HT1080 (cell line): Measurements from ENCODE around the gene TWIST2. TPM values are rescaled to one million over a fixed set of nuclear protein-coding genes. Genes with fewer than 3 reads are reported as not detected.

Experiments
- DNase-seq: peaks from one replicate; pipeline ENCODE4 v3.0.0-alpha.2; 2015; ENCODE audit warnings: low read depth
- total RNA-seq: library from RNA; depleted of rRNA; stranded (reverse); fragments of >200 nt; shearing (Covaris generic); gene quantifications from 2 replicates; pipeline ENCODE4 v1.2.3, GENCODE V29; 2014

Gene TWIST2
- total RNA-seq, 1 experiment from 2014 or later, result 52.1 TPM

DNA sequence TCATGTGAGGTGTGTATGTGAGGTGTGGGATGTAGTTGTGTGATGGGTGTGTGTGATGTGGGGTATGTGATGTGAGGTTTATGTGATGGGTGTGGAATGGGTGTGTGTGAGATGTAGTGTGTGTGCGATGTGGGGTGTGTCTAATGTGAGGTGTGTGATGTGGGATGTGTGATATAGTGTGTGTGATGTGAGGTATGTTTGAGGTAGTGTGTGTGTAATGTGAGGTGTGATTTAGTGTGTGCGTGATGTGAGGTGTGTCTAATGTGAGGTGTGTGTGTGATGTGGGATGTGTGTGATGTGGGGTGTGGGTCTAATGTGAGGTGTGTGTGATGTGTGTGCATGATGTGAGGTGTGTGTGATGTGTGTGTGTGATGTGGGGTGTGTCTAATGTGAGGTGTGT, 55.3 kb downstream of the TWIST2 start:
- no peak for DNase-seq

DNA sequence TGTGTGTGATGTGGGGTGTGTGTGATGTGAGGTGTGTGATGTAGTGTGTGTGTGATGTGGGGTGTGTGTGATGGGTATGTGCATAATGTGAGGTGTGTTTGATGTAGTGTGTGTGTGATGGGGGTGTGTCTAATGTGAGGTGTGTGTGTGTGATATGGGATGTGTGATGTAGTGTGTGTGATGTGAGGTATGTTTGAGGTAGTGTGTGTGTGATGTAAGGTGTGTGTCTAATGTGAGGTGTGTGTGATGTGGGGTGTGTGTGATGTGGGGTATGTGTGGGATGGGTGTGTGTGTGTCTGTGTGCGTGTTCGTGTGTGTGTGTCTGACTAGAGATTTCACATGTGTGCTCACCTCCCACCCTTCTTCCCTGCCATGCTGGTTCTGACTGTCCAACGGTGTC, 56.3 kb downstream of the TWIST2 start:
- DNase-seq, result no peak

DNA sequence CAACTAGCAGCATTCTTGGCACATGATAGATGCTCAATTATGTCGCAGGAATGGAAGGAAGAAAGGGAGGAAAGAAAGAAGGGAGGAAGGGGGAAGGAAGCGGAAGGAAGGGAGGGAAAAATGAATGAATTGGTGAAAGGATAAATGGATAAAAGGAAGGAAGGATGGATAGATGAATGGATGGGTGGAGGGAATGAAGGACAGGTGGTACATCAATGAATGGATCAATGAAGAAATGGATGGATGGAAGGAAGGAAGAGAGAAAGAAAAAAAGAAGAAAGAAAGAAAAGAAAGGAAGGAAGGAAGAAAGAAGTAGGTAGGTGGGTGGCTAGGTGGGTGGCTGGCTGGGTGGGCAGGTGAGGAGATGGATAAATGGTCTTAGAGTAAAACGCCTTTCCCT, 56.8 kb downstream of the TWIST2 start:
- no peak for DNase-seq

DNA sequence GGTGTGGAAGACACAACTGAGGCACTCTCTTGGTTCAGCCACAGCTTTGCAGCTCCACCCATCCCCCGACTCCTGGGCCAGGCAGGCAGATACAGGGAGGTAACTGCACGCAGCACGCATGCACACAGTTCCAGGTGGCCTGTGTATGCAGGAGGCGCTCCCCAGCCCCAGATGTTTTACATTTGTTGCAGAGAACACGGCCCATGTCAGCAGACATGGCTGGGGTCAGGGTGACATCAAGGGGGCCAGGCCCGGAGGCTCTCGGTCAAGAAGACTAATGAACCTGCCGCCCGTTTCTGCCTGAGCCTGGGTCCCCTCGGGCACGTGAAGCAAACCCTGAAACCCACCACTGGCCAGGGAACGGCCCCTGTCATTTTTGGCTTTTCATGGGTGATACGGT, 57.3 kb downstream of the TWIST2 start:
- no peak for DNase-seq

DNA sequence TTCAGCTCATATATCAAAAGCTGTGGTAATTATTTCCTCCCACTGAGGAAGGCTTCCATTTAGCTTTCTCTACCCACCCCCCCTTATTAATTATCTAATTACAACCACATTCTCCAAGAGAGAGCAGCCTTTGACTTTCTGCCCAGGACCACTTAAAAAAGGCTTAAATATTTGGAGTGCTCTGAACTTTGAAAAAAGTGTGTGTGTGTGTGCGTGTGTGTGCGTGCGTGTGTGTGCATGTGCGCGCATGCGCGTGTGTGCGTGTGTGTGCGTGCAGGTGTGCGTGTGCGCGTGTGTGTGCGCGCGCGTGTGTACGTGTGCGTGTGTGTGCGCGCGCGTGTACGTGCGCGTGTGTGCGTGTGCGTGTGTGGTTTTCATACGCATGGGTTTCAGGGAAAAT, 57.8 kb downstream of the TWIST2 start:
- no peak for DNase-seq

DNA sequence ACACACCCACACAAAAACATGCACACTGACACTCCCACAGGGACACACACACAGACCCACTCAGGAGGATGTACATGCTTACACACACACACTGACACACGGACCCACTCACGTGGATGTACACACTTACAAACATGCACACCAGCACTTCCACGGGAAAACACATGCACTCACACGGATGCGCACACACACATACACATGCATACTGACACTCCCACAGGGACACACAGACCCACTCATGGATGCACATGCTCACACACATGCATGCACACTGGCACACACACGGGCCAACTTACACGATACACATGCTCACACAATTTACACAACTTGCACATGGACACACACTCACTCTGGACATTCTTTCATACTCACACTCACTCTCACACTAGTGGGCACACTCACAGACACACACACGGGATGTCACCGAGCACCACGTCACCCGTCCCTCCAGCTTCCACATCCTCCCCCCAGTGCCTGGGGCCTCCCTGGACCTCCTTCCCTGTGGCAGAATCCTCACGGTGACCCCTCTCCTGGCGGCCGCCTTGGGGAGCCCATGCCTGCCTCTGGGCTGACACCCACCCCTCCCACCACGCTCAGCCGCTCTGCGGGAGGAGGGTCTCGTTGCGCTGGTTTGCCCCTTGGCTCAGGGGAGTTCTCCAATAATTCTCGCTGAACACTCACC, 58.5 kb downstream of the TWIST2 start:
- DNase-seq, result no peak

DNA sequence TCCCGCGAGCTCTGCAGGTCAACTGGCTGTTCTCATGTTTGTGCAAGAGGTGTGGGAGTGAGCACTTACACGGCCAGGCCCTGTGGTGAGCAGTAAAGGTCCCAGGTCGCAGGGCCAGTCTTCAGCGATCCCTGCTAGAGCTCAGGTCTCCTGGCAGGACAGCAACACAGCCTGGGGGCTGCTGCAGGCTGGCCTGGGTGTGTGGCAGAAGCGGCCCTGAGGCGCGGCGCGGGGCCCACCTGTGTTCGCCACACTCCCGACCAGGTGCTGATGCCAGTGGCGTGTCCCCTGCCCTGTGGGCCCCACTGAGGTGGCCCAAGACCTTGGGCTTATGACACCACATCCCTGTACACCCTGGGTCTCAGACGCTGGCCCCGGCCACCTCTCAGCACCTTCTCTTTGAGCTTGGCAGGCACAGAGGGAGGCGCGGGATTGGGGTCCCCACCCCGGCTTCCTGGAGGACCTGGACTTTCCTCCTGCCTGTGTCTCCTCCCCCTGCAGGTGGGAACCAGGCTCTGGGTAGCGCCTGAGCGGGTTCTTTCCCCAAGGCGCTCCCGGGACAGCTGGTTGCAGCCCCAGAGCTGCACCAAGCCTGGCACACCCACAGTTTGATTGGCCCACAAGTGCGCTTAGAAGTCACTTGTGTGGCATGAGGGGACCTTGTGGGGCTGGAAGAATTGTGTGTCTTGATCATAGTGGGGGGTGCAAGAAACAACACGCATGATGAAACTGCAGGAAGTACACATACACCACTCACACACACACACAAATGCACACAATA, 59.2 kb downstream of the TWIST2 start:
- DNase-seq, result no peak

DNA sequence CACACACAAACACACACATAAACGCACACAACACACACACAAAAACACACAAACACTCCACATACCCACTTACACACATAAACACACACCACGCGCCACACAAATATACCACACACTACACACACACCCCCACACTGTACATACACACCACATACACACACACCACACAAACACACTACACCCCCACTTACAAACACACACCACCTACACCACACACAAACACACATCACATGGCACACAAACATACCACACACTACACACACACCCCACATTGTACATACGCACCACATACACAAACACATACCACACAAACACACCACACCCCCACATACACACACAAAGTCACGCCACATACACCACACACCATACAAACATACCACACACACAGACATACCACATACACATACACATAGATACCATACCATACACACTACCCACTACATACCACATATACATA, 59.9 kb downstream of the TWIST2 start:
- no peak for DNase-seq

DNA sequence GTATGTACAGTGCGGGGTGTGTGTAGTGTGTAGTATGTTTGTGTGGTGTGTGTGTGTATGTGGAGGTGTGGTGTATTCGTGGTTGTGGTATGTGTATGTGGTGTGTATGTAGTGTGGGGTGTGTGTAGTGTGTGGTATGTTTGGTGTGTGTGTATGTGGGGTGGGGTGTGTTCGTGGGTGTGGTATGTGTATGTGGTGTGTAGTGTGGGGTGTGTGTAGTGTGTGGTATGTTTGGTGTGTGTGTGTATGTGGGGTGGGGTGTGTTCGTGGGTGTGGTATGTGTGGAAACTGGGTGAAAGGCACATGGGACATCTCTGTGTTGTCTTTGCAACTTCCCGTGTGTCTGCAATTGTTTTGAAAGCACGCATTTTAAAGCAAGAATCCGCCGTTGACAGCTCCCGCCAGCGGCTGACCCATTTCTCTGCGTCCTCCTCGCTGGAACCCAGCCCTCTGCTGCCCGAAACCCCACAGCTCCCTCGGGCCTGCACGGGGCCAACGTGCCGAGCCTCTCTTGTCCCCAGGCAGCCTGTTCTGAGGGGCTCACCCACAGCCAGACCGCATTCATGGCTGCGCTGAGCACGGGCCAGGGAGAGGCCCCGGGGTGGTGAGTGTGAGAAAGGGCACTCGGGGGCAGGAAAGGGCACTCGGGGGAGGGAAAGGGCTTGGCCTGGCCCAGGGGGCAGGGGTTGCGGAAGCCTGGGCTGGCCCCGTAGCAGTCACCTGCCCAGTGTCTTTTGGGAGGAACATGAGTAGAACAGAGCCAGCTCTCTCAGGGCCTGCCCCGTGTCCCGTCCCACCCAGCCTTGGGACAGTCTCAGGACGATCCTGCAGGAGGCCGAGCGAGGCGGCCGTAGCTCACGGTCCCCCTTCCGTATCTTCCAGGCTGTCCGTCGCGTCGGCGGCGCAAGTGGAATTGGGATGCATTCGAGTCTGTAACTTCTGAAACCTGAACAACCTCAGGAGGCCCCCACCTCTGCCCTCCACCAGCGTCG, 61.4 kb downstream of the TWIST2 start:
- no peak for DNase-seq

DNA sequence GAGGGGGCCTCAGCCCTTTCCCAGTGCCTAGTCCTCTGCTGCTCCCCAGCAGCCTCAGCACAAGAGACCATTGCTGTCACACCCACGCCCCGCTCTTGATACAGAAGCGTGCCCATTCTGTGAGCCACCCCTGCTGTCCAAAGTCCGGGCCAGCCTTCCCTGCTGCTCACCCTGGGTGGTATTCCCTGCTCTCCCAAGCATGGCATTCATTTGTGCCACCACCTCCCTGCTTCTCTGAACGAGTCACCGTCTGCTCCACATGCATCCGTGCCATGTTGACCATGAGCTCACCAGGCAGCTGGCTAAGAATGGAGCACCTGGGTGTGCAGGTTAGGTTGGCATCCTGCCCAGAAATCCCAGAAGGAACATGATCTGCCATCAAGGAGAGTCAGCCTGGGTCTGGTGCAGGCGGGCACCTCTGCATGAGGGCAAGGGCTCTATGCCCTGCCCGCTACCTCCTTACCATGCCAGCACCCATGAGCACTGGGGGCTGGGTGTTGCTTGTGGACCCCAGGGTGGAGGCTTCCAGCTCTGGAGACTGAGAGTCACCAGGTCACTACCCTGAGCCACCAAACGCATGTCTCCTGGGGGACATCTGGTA, 63.0 kb downstream of the TWIST2 start:
- DNase-seq, result no peak

DNA sequence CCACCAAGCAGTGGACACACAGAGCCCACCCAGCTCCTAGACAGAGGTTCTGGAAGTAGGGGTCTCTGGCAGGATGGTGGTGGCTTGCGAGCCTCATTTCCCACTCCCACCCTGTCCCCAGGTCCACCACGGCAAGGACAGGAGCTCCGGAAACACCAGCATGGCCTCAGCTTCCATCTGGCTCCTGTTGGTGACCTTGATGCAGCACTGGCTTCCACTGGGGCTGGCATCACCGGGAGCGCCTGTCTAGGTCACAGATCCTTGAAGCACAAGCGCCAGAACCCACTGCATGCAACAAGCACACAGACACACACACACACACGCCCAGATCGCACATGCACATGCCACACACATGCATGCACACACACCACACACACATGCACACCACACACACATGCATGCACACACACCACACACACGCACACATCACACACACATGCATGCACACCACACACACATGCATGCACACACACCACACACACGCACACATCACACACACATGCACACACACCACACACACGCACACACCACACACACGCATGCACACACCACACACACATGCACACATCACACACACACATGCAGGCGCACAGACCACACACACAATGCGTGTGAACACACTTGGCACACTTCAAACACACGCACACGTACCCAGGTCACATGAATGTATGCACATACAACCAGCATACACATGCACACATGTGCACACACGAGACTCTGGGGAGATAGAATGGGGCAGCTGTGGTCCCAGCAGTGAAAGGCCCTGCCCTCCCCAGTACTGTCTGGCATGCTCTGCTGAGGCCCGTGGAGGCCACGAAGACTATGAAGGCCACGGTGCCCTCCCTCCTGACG, 63.7 kb downstream of the TWIST2 start:
- no peak for DNase-seq

DNA sequence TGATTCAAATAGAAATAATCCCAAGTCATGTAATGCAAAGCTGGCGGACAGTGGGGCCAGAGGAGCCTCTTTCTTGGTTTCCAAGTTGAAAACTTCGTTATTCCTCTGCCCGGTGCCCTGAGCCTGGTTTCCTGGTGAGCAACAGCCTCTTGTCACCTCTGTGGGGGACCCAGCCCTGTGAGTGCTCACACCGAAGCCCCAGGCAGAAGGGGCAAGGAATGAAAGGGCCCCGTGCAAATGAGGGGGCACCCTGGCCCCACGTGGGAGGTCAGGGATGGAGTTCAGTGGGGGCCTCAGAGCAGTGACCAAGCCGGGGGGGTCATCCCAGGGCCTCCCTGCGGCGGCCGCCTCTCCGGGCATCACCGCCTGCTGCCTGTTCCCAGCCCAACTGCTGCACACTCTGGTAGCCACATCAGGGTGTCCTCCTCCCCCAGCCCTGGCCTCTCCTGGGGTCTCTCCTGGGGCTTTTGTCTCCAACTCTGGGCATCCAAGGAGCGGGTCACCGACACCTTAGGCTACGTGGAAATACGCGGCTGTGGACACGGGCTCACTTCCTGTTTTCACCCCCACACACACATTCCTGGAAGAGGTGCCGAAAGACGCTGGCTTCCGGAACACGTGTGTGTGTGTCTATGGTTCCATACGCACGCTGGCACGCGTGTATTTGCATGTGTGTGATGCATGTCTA, 64.5 kb downstream of the TWIST2 start:
- no peak for DNase-seq

DNA sequence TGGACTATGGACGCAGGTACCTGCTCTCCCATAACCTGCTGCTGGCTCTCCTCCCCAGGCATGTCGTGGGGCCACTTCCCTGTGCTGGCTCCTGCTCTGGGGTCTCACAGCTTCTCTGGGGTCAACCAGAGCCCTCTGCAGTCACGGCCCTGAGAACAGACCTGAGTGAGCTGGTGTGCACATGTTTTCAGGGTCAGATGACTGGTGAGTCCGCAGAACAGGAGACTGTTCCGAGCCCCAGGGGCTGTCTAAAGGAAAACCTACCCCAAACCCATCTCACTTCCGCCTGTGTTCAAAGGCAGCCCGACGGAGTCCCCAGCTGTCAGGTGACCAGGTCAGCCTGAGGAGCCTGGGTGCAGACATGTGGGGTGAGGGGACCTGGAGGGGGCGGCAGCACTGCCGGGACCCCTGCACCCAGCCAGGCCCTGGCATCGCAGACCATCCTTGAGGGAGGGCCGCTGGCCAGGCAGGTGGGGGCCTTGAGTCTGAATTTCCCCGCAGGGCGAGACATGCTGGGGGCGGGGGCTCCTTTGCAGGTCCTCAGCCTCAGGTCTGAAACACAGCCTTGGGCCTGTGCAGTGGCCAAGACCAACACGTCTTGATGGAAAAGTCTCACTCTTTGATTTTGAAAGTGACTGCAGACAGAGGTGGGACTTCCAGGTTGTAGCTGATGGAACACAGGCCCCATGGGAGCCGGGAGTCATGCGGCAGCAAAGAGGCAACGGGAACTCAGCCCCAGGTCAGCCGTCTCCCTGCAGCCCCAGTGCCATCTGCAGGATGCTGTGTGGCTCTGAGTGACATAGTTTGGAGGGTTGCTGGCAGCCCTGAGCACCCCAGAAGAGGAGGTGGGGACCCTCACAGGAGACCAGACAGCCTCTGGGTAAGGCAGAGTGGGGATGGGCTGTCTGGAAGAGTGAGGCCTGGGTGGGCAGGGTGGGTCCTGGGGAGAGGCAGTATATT, 65.3 kb downstream of the TWIST2 start:
- no peak for DNase-seq

DNA sequence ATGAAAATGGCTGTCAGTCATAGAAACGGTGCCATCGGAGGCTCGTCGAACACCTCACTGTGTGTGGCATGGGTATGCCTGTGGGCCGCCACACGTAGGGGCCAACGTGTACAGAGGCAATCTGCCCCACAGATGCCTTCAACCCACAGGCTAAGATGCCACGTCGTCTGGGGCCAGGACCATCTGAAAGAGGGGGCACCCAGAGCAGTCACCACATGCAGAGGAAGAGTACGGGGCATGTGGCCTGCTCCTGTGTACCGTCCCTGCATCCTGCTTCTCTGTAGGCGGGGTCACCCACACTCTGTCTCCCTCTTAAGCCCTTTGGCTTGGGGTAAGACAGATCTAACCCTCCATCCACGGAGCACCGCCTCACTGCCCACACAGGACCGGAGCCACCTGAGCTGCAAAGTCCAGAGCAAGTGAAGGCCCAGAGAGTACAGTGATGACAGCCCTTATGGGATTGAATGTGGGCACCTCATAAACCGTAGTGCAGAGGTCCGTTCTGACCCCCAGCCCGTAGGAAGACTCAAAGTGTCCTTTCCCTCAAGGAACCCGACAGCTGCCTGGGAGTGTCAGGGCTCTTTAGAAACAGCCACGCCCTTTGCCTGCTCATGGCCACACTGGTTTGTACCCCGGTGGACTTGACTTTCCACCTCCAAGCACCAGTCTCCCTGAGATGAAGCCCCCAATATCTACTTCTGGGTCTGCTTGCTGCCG, 66.2 kb downstream of the TWIST2 start:
- no peak for DNase-seq

DNA sequence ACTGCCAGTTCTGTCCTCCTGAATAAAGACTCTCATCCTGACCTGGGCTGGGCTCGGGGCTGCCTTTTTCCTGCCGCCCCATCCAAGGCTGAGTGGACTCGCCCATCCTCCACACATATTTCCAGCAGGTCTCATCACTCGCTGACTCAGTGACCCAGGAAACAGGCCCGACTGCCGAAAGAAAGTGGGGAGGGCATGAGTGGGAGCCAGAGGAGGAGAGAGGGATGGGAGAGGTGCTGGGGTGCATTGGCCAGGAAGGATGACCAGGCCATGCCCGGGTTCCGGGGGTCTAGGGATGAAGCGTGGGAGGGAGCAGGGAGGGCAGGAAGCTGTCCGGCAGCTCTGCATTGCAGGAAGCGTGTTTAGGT, 66.7 kb downstream of the TWIST2 start:
- DNase-seq, result peak; percentile 65

DNA sequence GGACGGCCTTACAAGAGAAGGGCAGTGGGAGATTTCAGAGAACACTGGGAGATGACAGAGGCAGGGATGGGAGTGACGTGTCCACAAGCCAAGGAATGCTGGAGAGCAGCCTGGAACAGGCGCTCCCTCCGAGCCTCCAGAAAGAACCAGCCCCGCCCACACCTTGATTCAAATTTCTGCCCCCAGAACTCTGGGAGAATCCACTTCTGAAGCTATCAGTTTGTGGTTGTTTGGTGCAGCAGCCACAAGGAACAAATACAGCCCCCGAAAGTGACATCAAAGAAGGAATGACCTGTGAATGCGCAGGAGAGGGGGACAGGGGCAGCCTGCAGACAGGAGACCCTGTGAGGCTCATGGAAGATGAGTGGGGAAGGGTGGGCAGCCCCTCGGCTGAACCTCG, 67.3 kb downstream of the TWIST2 start:
- DNase-seq, result no peak

DNA sequence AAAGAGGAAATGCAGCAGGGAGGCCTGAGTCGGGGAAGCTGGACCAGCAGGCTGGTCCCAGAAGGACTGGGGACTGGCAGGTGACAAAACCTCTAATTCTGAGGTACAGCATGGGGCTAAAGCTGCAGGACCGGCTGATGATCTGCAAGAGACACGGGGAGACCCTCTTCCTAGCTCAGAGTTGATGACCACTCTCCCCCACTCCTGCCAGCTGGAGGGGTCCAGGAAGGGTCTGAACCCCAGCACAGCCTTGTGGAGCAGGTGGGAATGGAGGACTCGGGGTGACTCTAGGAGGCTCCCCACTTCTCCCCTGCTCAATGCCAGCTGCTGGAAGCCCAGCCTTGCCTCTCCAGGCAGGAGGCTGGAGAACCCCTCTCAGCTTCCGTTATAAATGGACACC, 67.7 kb downstream of the TWIST2 start:
- no peak for DNase-seq
